GM21825 (cell line): ENCODE results near the gene ZNF445.
"Not testable (repeated sequence)": the region's sequence is repeated elsewhere in the genome, so short reads cannot be mapped to it uniquely, and the experiment has no call there.

Experiments
- ATAC-seq: cut with Tn5 transposase; IDR thresholded peaks from one replicate; pipeline ENCODE4 v1.9.1; 2021; ENCODE audit warnings: mild to moderate bottlenecking, moderate library complexity; ENCODE audit not compliant: unreplicated experiment

Gene ZNF445

DNA sequence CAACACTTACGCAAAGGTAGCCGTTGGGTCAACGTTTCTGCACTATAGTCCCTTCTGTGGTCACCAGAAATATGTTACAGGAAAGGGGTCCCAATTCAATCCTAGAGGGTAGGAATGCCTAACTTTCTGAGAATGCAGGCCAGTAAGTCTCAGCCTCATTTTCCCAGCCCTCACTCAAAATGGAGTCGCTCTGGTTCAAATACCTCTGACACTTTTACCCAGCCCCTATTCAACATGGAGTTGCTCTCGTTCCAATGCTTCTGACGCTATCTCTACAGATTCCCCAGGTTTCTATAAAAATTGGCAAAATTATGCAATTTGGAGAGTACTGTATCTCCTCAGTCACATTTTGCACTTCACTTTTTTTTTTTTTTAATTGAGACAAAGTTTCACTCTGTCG lies 39.7 kb downstream of the ZNF445 start:
- no peak for ATAC-seq

DNA sequence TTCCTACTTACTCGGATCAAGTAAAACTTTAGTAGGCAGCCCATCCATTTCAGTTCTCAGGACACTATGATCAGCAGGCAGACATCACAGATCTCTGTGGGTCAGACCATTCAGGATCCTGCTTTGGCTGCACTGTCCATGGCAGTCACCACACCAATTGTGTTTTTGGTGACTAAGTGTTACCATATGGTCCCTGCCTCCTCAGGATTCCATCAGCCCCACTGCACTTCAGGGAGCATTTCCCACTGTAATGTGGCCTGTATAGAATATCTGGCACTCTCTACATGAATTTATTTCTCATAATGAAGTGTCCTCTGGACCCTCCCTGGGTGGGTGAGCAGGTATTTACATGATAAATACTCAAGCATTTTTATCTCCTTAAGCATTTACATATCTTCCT lies 41.3 kb downstream of the ZNF445 start:
- ATAC-seq = no peak

- no peak for ATAC-seq
These were observed 42.5 kb downstream of the ZNF445 start for GRCh38 chr3:44434834-44435510.

- no peak for ATAC-seq
These were observed 47.0 kb downstream of the ZNF445 start for GRCh38 chr3:44430466-44430865.

DNA sequence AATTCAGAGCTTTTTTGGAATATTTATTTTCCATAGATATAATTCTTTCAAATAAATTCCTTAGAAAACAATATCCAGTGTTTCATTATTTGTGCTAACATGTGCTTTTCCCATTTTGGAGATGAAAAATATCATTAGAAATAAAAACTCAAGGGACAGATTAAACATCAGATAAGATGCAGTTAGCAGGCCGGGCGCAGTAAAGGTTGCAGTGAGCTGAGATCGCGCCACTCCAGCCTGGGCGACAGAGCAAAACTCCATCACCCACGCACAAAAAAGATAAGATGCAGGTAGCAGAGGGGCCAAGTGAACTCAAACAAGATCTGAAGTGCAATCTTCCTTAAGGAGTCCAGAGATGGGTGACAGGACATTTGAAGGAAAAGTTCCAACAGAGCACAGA lies 48.0 kb downstream of the ZNF445 start:
- ATAC-seq = no peak

- no peak for ATAC-seq
These were observed 48.6 kb downstream of the ZNF445 start for GRCh38 chr3:44428910-44429309.

GRCh38 chr3:44427683-44428082 lies 49.8 kb downstream of the ZNF445 start:
- ATAC-seq = no peak

DNA sequence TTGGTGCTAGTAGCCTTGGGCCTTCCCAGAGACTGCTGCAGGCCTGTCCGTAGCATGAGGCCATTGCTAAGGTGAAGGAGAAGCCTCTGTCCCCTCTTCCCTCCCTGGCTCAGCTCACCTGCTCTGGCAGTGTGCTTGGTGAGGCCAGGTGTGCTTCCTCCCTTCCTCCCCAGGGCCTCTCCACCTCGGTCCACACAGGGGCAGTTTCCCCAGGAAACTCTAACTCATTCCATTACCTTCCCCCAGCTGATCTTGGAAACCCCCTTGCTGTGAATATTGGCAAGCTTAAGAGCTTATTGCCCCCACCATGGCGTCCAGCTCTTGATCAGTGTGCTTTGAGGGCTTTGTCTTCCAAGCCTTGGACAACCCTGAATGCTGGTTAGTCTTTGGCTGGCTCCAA lies 52.7 kb downstream of the ZNF445 start:
- ATAC-seq = no peak

GRCh38 chr3:44421280-44421679 lies 56.2 kb downstream of the ZNF445 start:
- no peak for ATAC-seq

DNA sequence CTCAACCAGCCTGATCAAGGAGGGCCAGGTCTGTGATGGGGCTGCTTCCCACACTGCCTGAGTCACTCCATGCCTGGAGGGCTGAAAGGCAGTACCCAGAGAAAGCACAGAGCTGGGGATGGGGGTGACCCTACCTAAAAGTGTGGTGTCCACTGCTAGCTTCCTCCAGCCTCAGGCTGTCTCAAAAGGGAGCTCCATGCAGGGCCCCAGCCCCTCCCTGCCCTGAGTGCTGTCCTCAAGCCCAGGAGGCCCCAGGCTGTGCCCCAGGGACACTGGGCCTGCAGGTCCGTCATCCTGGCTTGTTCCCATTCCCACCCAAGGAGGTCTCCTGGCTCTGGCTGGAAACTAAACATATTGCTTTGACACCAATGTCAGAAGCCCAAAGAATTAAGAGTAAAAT lies 56.8 kb downstream of the ZNF445 start:
- no peak for ATAC-seq

- no peak for ATAC-seq
These were observed 57.4 kb downstream of the ZNF445 start for GRCh38 chr3:44419923-44420650.

DNA sequence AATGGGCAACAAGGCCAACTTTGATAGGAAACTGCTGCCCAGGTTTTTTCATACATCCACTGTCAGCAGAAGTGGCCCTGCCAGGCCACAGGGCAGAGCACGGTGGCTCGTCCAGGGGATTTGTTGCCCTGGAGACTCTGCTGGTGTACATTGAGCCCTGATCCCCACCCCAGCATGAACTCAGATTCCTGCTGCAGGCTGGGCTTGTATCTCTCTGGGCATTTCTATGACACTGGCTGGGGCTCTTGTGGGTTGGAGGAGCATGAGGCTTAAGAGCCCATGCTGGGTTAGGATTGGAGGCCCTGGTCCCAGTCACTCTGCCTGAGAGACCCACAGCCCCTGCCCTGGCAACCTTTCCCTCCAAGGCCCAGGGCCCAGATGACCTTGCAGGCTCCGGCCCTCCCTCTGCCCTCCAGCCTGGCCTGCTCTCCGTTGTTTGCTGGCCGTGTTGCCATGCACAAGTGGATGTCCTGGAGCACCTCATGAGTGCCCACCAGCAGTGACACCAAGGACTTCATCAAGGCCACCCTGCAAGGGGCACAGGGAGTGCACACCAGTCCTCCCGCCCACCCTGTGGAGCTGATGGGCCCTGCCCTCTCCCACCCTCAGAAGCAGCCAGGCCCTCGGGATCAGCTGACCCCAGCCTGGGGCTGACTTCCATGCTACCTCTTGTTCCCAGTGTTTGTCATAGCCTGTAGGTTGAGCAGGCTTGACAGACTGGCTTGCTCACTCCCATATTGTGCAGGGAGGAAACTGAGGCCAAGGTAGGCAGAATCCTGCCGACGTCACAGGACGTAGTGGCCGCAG lies 58.2 kb downstream of the ZNF445 start:
- ATAC-seq = no peak

GRCh38 chr3:44418549-44418948 lies 58.9 kb downstream of the ZNF445 start:
- no peak for ATAC-seq

DNA sequence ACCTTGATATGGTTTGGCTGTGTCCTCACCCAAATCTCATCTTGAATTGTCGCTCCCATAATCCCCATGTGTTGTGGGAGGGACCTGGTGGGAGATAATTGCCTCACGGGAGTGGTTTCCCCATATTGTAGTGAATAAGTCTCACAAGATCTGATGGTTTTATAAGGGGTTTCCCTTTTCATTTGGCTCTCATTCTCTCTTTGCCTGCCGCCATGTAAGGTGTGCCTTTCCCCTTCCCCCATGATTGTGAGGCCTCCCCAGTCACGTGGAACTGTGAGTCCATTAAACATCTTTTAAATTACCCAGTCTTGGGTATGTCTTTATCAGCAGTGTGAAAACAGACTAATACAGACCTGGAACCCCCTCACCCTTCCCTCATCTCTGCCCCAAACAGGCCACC lies 59.4 kb downstream of the ZNF445 start:
- not testable (repeated sequence) for ATAC-seq

- ATAC-seq = no peak
These were observed 61.1 kb downstream of the ZNF445 start for GRCh38 chr3:44416031-44417030.

DNA sequence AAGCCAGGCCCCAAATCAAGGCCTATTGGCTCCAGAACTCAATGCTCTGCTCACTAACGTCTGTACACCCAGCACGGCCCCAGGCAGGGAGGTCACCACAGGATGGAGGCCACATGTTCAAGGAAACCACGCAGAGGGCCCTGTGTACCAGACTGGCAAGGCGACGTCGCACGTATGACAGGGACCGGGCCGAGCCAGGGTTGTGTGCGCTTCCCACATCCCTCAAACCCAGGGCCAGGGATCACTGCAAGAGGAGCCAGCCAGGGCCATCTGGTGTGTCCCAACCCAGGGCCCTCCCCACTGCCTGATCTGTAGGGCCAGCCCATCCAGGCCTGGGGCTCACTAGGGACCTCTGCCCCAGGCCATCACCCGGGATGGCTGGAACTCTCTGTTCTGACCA lies 62.0 kb downstream of the ZNF445 start:
- ATAC-seq = no peak

GRCh38 chr3:44414517-44415090 lies 62.9 kb downstream of the ZNF445 start:
- no peak for ATAC-seq

GRCh38 chr3:44412365-44412764 lies 65.1 kb downstream of the ZNF445 start:
- no peak for ATAC-seq

- ATAC-seq = no peak
These were observed 66.3 kb downstream of the ZNF445 start for GRCh38 chr3:44411031-44411645.
